Suprapubic skin (tissue), 4 donors: ENCODE measurements around the gene LMF1. TPM values are rescaled to one million over a fixed set of nuclear protein-coding genes. Genes with fewer than 3 reads are reported as not detected.

ENCODE experiments used
- DNase-seq, 2 donors: peaks; one replicate each; pipeline ENCODE4 v3.0.0-alpha.2; 2019; ENCODE audit warnings: low spot score in 2 of 2
- H3K27ac ChIP-seq: fragments of 200-600 bp; sonication (generic); one replicate; pipeline ENCODE4 v1.5.1; 2019
- H3K27me3 ChIP-seq: fragments of 200-600 bp; sonication (generic); one replicate; pipeline ENCODE4 v1.5.1; 2019
- H3K36me3 ChIP-seq: fragments of 200-600 bp; sonication (generic); one replicate; pipeline ENCODE4 v1.5.1; 2019
- H3K4me1 ChIP-seq: fragments of 200-600 bp; sonication (generic); one replicate; pipeline ENCODE4 v1.5.1; 2019
- H3K4me3 ChIP-seq: fragments of 200-600 bp; sonication (generic); one replicate; pipeline ENCODE4 v1.5.1; 2019; ENCODE audit warnings: mild to moderate bottlenecking
- H3K9me3 ChIP-seq: fragments of 200-600 bp; sonication (generic); one replicate; pipeline ENCODE4 v1.5.1; 2019
- CTCF ChIP-seq, 2 donors: fragments of 200-600 bp in 1 of 2; fragments of 450-650 bp in 1 of 2; sonication (generic) in 1 of 2; IDR thresholded peaks; one replicate each; pipeline ENCODE4 v1.5.1; 2016 to 2019; ENCODE audit warnings: antibody characterized with exemption in 2 of 2, mild to moderate bottlenecking in 1 of 2, moderate library complexity in 1 of 2
- EP300 ChIP-seq: sonication (generic); formaldehyde crosslinking; IDR thresholded peaks from one replicate; pipeline ENCODE4 v1.6.1; 2017; ENCODE audit warnings: antibody characterized with exemption
- POLR2A ChIP-seq, 2 donors: fragments of 450-650 bp; IDR thresholded peaks; one replicate each; pipeline ENCODE4 v1.6.1; 2017; ENCODE audit warnings: antibody characterized with exemption in 2 of 2, mild to moderate bottlenecking in 2 of 2, moderate library complexity in 2 of 2
- POLR2AphosphoS5 ChIP-seq, 3 donors: sonication (generic); formaldehyde crosslinking; IDR thresholded peaks; one replicate each; pipeline ENCODE4 v1.6.1; 2017; ENCODE audit warnings: antibody characterized with exemption in 3 of 3
- WGBS: methylation state at CpG from one replicate; pipeline ENCODE4 v1.1.5; 2018; 5-methylcytosine and 5-hydroxymethylcytosine counted together
- total RNA-seq, 4 donors: library from RNA; depleted of rRNA; stranded (reverse); fragments of >200 nt; gene quantifications; one replicate each; pipeline ENCODE4 v1.1.0, GENCODE V29; 2016

LMF1 gene
- total RNA-seq, 4 donors from 2014 or later: 32.1 to 117 (median 38.0) TPM

- 55% methylated on average over 25 of the region's 44 CpGs for WGBS
- TF ChIP-seq POLR2A (IDR thresholded peaks at IDR 0.05) (no peak), POLR2AphosphoS5 (IDR thresholded peaks at IDR 0.05) (no peak), EP300 (no peak), CTCF (IDR thresholded peaks at IDR 0.05) (no peak)
- H3K36me3 ChIP-seq: peaks cover 28% of the 10 kb centered on the region
- peaks cover 3% of the 10 kb centered on the region for H3K4me1 ChIP-seq
- DNase-seq: no peak
- no peak overlapping the region for H3K4me3 ChIP-seq
- H3K9me3 ChIP-seq: no peaks in the 10 kb centered on the region
- no peak overlapping the region for H3K27ac ChIP-seq
- no peaks in the 10 kb centered on the region for H3K27me3 ChIP-seq
Measured at GRCh38 chr16:886802-887731, 83.7 kb downstream of the LMF1 start.

GRCh38 chr16:886084-886543 lies 84.7 kb downstream of the LMF1 start:
- Histone ChIP-seq H3K4me3 (no peak overlapping the region), H3K9me3 (no peaks in the 10 kb centered on the region), H3K27ac (no peak overlapping the region), H3K27me3 (no peaks in the 10 kb centered on the region), H3K4me1 (peaks cover 3% of the 10 kb centered on the region), H3K36me3 (peaks cover 22% of the 10 kb centered on the region)
- DNase-seq: no peak
- 52% methylated on average over 5 of the region's 20 CpGs for WGBS
- TF ChIP-seq POLR2AphosphoS5 (IDR thresholded peaks at IDR 0.05): no peak
- no peak for TF ChIP-seq POLR2A (IDR thresholded peaks at IDR 0.05)
- no peak for TF ChIP-seq EP300
- no peak for TF ChIP-seq CTCF (IDR thresholded peaks at IDR 0.05)

GRCh38 chr16:885391-885790 lies 85.4 kb downstream of the LMF1 start:
- peaks cover 21% of the 10 kb centered on the region for H3K36me3 ChIP-seq

GRCh38 chr16:884232-884631 lies 86.6 kb downstream of the LMF1 start:
- no peak for TF ChIP-seq EP300
- TF ChIP-seq POLR2A (IDR thresholded peaks at IDR 0.05): no peak
- no peak for TF ChIP-seq CTCF (IDR thresholded peaks at IDR 0.05)
- H3K27me3 ChIP-seq: no peaks in the 10 kb centered on the region

More at GRCh38 chr16:885391-885790, 85.4 kb downstream of the LMF1 start:
- TF ChIP-seq CTCF (IDR thresholded peaks at IDR 0.05) (no peak), EP300 (no peak), POLR2AphosphoS5 (IDR thresholded peaks at IDR 0.05) (no peak), POLR2A (IDR thresholded peaks at IDR 0.05) (no peak)
- no peaks in the 10 kb centered on the region for H3K27me3 ChIP-seq
- no peak overlapping the region for H3K4me3 ChIP-seq
- H3K27ac ChIP-seq: no peak overlapping the region
- H3K4me1 ChIP-seq: peaks cover 3% of the 10 kb centered on the region
- no peaks in the 10 kb centered on the region for H3K9me3 ChIP-seq
- no peak for DNase-seq
- WGBS: 57% methylated on average over 11 of the region's 11 CpGs

GRCh38 chr16:883781-884180 lies 87.0 kb downstream of the LMF1 start:
- Histone ChIP-seq H3K4me3 (no peak overlapping the region), H3K9me3 (no peaks in the 10 kb centered on the region), H3K27ac (no peak overlapping the region), H3K4me1 (peaks cover 3% of the 10 kb centered on the region), H3K36me3 (peaks cover 14% of the 10 kb centered on the region), H3K27me3 (no peaks in the 10 kb centered on the region)
- no peak for DNase-seq
- 100% methylated on average over 2 of the region's 2 CpGs for WGBS
- no peak for TF ChIP-seq POLR2A (IDR thresholded peaks at IDR 0.05)
- no peak for TF ChIP-seq POLR2AphosphoS5 (IDR thresholded peaks at IDR 0.05)
- TF ChIP-seq EP300: no peak
- TF ChIP-seq CTCF (IDR thresholded peaks at IDR 0.05): no peak

More at GRCh38 chr16:884232-884631, 86.6 kb downstream of the LMF1 start:
- H3K4me3 ChIP-seq: no peak overlapping the region
- peaks cover 3% of the 10 kb centered on the region for H3K4me1 ChIP-seq
- WGBS: 98% methylated on average over 5 of the region's 5 CpGs
- H3K9me3 ChIP-seq: no peaks in the 10 kb centered on the region
- peaks cover 18% of the 10 kb centered on the region for H3K36me3 ChIP-seq
- DNase-seq: no peak
- H3K27ac ChIP-seq: no peak overlapping the region
